Colonic mucosa (tissue), 4 donors: ENCODE data around the gene SLC9C1. TPM values are rescaled to one million over a fixed set of nuclear protein-coding genes. Genes with fewer than 3 reads are reported as not detected.

ENCODE experiments used
- DNase-seq: peaks from one replicate; pipeline ENCODE4 v3.0.0-alpha.2; 2020
- H3K27ac ChIP-seq: fragments of 200-600 bp; one replicate; pipeline ENCODE4 v1.8.0; 2021
- H3K27me3 ChIP-seq: fragments of 200-600 bp; one replicate; pipeline ENCODE4 v1.8.0; 2021
- H3K36me3 ChIP-seq: fragments of 200-600 bp; one replicate; pipeline ENCODE4 v1.8.0; 2021
- H3K4me1 ChIP-seq: fragments of 200-600 bp; one replicate; pipeline ENCODE4 v1.8.0; 2021; ENCODE audit warnings: mild to moderate bottlenecking
- H3K4me3 ChIP-seq: fragments of 200-600 bp; one replicate; pipeline ENCODE4 v1.8.0; 2021
- H3K9ac ChIP-seq, 2 donors: one replicate each; pipeline ENCODE4 v1.7.0; 2013; ENCODE audit warnings: control low read depth in 2 of 2, low read depth in 2 of 2, low read length in 2 of 2
- H3K9me3 ChIP-seq: fragments of 200-600 bp; one replicate; pipeline ENCODE4 v1.8.0; 2021
- intact Hi-C: fragments of 100-400 bp; cut with DNase I; formaldehyde crosslinking; loops from one replicate; pipeline ENCODE4 v1.14.1; 2022
- total RNA-seq, 2 donors: library from RNA; stranded (reverse); fragmentation: NEBNext Ultra II Directional in 1 of 2; extraction: Animal tissue kit (Norgen Biotek cat#: 25700) in 1 of 2; gene quantifications; one replicate each; pipeline ENCODE4 v1.2.1, GENCODE V29; 2021
- TF ChIP-seq, protein P1 (sequence below): fragments of 200-600 bp; IDR thresholded peaks from one replicate; pipeline ENCODE4 v1.8.0; 2022; ENCODE audit warnings: antibody characterized with exemption, mild to moderate bottlenecking
- donor health status: healthy.
- donor health status: DM: no; HTN: no; CAD: no.
- donor health status: DM: no; HTN: no; CAD: no.

The SLC9C1 gene
- total RNA-seq, 2 donors from 2014 or later = 0.13 to 0.15 TPM

DNA sequence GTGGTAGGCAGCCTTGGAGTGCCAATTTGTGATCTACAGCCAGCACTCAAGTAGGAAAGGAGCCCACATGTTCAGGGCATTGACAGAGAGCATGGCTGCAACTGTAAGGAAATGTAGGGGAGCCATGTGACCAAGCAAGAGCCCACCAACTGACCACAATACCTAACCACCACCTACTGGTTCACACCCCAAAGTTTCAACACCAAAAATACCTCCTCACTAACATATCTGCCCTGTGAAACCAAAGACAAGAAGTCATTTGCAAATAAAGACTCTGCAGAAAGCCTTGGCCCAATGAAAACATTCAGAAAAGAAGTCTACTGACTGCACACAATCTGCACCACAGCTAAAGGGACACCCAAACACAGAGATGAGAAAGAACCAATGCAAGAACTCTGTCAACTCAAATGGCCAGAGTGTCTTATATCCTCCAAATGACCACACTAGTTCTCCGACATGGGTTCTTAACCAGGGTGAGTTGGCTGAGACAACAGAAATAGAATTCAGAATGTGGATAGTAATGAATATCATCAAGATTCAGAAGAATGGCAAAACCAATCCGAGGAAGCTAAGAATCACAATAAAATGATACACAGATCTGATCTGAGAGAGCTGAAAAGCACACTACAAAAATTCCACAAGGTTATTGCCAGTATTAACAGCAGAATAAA, 40.6 kb downstream of the SLC9C1 start:
- intact Hi-C loops = no loop called here
- no peaks in the 10 kb centered on the region for H3K4me1 ChIP-seq
- no peaks in the 10 kb centered on the region for H3K9me3 ChIP-seq
- no peak for DNase-seq
- H3K27me3 ChIP-seq = no peaks in the 10 kb centered on the region
- H3K9ac ChIP-seq = no peak overlapping the region
- H3K4me3 ChIP-seq = no peak overlapping the region
- no peak overlapping the region for H3K27ac ChIP-seq
- TF ChIP-seq, protein P1, sequence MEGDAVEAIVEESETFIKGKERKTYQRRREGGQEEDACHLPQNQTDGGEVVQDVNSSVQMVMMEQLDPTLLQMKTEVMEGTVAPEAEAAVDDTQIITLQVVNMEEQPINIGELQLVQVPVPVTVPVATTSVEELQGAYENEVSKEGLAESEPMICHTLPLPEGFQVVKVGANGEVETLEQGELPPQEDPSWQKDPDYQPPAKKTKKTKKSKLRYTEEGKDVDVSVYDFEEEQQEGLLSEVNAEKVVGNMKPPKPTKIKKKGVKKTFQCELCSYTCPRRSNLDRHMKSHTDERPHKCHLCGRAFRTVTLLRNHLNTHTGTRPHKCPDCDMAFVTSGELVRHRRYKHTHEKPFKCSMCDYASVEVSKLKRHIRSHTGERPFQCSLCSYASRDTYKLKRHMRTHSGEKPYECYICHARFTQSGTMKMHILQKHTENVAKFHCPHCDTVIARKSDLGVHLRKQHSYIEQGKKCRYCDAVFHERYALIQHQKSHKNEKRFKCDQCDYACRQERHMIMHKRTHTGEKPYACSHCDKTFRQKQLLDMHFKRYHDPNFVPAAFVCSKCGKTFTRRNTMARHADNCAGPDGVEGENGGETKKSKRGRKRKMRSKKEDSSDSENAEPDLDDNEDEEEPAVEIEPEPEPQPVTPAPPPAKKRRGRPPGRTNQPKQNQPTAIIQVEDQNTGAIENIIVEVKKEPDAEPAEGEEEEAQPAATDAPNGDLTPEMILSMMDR = no peak
- H3K36me3 ChIP-seq = no peaks in the 10 kb centered on the region

DNA sequence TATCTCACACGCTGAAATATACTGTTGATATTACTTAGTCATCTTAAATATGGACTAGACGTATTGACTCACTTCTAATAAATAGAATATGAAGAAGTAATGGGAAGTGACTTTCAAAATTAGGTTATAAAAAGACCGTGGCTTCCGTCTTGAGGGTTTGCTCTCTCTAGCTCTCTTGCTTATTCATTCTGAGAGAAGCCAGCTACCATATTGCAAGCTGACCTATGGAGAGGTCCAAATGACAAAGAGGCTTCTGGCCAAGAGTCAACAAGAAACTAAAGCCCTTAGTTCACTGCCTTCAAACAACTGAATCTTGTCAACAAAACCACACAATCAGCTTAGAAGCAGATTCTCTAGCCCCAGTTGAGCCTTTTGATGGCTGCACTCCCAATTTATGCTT, 46.1 kb downstream of the SLC9C1 start:
- Histone ChIP-seq H3K27me3 (no peaks in the 10 kb centered on the region), H3K27ac (no peak overlapping the region), H3K9ac (no peak overlapping the region), H3K9me3 (no peaks in the 10 kb centered on the region), H3K4me1 (no peaks in the 10 kb centered on the region), H3K4me3 (no peak overlapping the region), H3K36me3 (no peaks in the 10 kb centered on the region)
- intact Hi-C loops = no loop called here
- TF ChIP-seq, protein P1 = no peak
- no peak for DNase-seq

DNA sequence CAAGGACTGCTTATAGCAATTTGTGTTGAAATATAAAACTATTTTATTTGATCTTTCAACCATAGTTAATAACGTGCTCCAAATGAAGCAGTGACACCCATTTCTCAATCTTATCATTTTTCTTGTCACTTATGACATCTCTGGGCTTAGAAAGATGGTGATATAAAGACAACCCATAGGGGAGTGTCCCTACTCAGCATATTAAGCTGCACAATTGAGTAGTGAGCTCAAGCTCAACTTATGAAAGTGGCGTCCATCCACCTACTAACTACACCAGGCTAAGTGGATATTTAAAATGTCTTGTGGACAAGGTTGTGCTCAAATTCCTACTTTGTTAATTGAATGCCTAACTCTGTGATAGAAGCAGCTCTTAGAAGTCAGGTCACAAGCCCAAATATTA, 46.7 kb downstream of the SLC9C1 start:
- H3K9me3 ChIP-seq = no peaks in the 10 kb centered on the region
- no peaks in the 10 kb centered on the region for H3K27me3 ChIP-seq
- no peak overlapping the region for H3K4me3 ChIP-seq
- intact Hi-C loops = no loop called here
- no peak for DNase-seq
- H3K9ac ChIP-seq = no peak overlapping the region
- H3K36me3 ChIP-seq = no peaks in the 10 kb centered on the region
- no peak overlapping the region for H3K27ac ChIP-seq
- no peaks in the 10 kb centered on the region for H3K4me1 ChIP-seq
- TF ChIP-seq, protein P1 = no peak

DNA sequence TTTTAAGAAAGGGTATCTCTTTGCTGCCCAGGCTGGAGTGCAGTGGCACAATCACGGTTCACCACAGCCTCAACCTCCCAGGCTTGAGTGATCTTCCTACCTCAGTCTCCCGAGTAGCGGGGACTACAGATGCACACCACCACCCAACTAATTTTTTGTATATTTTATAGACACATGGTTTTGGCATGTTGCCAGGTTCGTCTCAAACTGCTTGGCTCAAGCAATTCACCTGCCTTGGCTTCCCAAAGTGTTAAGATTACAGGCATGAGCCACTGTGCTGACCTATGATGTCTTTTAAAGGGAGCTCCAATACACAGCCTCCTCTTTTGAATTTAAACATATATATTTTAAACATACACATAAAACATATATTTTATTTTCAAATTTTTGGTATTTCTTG, 60.9 kb downstream of the SLC9C1 start:
- Histone ChIP-seq H3K27me3 (no peaks in the 10 kb centered on the region), H3K9ac (no peak overlapping the region), H3K36me3 (no peaks in the 10 kb centered on the region), H3K9me3 (no peaks in the 10 kb centered on the region), H3K4me3 (no peak overlapping the region), H3K4me1 (no peaks in the 10 kb centered on the region), H3K27ac (no peak overlapping the region)
- TF ChIP-seq, protein P1 = no peak
- intact Hi-C loops = no loop called here
- DNase-seq = no peak

DNA sequence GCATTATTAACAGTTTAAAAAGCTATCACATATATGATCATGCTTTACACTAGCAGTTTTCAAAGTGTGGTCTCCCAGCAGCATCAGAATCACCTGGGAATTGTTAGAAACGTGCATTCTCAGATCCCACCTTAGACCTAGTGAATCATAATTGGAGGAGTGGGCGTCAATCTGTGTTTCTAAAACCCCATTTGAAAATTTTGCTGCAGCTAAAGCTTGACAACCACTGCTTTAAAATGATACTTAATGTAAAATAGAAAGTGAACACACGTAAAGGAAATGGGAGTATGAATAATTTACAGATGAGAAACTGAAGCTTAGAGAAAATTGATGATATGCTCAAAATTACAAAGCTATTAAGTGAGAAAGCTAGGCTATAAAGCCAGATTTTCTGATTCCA, 62.3 kb downstream of the SLC9C1 start:
- no peak overlapping the region for H3K27ac ChIP-seq
- no peak overlapping the region for H3K9ac ChIP-seq
- H3K4me1 ChIP-seq = no peaks in the 10 kb centered on the region
- H3K36me3 ChIP-seq = no peaks in the 10 kb centered on the region
- intact Hi-C loops = no loop called here
- H3K27me3 ChIP-seq = no peaks in the 10 kb centered on the region
- no peaks in the 10 kb centered on the region for H3K9me3 ChIP-seq
- H3K4me3 ChIP-seq = no peak overlapping the region
- no peak for DNase-seq
- TF ChIP-seq, protein P1 = no peak
